Renal cortex interstitium (tissue), 11 donors: ENCODE results near the gene DYRK1A. TPM values are rescaled to one million over a fixed set of nuclear protein-coding genes. Genes with fewer than 3 reads are reported as not detected.
"Not testable (repeated sequence)": the region's sequence is repeated elsewhere in the genome, so short reads cannot be mapped to it uniquely, and the experiment has no call there.

ENCODE experiments used
- DNase-seq, 11 donors: peaks; one replicate each; pipeline ENCODE4 v3.0.0-alpha.2; 2013; ENCODE audit warnings: low read depth in 9 of 11, low spot score in 4 of 11; ENCODE audit errors: extremely low read depth in 1 of 11
- polyA plus RNA-seq, 3 donors: library from polyadenylated mRNA; unstranded; fragments of 120-200 nt; gene quantifications; one replicate each; pipeline ENCODE4 v1.2.1, GENCODE V29; 2013; ENCODE audit not compliant: insufficient read length in 3 of 3

DYRK1A gene
- polyA plus RNA-seq, 3 donors, result 63.1 to 76.2 (median 67.2) TPM

- DNase-seq, result no peak
Measured at GRCh38 chr21:37529649-37530048, 163.1 kb downstream of the DYRK1A start.

- no peak for DNase-seq
Measured at GRCh38 chr21:37530901-37531351, 164.4 kb downstream of the DYRK1A start.

GRCh38 chr21:37531431-37531932, 164.9 kb downstream of the DYRK1A start:
- DNase-seq, result no peak

- no peak for DNase-seq
Measured at GRCh38 chr21:37532868-37533780, 166.6 kb downstream of the DYRK1A start.

GRCh38 chr21:37534431-37534830, 167.9 kb downstream of the DYRK1A start:
- no peak for DNase-seq

GRCh38 chr21:37535130-37535529, 168.6 kb downstream of the DYRK1A start:
- DNase-seq, result no peak

GRCh38 chr21:37535672-37536071, 169.1 kb downstream of the DYRK1A start:
- DNase-seq, result no peak

- DNase-seq, result no peak
Measured at GRCh38 chr21:37536616-37537278, 170.2 kb downstream of the DYRK1A start.

- DNase-seq, result no peak
Measured at GRCh38 chr21:37537391-37537996, 170.9 kb downstream of the DYRK1A start.

GRCh38 chr21:37538971-37539590, 172.5 kb downstream of the DYRK1A start:
- no peak for DNase-seq

- not testable (repeated sequence) for DNase-seq
Measured at GRCh38 chr21:37541128-37541527, 174.6 kb downstream of the DYRK1A start.

GRCh38 chr21:37542512-37542911, 175.9 kb downstream of the DYRK1A start:
- DNase-seq, result no peak

- no peak for DNase-seq
Measured at GRCh38 chr21:37546299-37546908, 179.8 kb downstream of the DYRK1A start.

- DNase-seq, result peak in 8 of 11 donors; percentile 65 to 88 (median 78)
Measured at GRCh38 chr21:37546949-37547614, 180.5 kb downstream of the DYRK1A start.

GRCh38 chr21:37547615-37548200, 181.1 kb downstream of the DYRK1A start:
- no peak for DNase-seq

- DNase-seq, result no peak
Measured at GRCh38 chr21:37548521-37548981, 182.0 kb downstream of the DYRK1A start.

GRCh38 chr21:37549730-37550129, 183.2 kb downstream of the DYRK1A start:
- DNase-seq, result not testable (repeated sequence)

GRCh38 chr21:37550157-37550556, 183.6 kb downstream of the DYRK1A start:
- no peak for DNase-seq
